NCI-H1694 (cell line): ENCODE results near the gene KCNK13.
"Not testable (repeated sequence)": the region's sequence is repeated elsewhere in the genome, so short reads cannot be mapped to it uniquely, and the experiment has no call there.

Source experiments
- DNase-seq: peaks from one replicate; lab custom pipeline; 2025; lab: John Stamatoyannopoulos, UW

KCNK13 gene

DNA sequence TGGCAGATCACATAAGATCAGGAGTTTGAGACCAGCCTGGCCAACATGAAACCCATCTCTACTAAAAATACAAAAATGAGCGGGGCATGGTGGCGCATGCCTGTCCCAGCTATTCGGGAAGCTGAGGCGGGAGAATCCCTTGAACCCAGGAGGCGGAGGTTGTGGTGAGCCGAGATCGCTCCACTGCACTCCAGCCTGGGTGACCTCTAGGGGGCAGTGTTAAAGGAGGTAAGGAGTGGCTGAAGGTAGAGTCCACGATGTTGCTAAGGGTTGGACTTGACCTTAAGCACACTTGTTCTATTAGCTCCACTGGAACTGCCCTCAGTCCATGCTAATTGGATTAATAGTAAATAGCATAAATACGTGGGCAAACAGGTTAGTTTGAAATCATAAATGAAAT is 132.1 kb downstream of the KCNK13 start:
- no peak for DNase-seq

DNA sequence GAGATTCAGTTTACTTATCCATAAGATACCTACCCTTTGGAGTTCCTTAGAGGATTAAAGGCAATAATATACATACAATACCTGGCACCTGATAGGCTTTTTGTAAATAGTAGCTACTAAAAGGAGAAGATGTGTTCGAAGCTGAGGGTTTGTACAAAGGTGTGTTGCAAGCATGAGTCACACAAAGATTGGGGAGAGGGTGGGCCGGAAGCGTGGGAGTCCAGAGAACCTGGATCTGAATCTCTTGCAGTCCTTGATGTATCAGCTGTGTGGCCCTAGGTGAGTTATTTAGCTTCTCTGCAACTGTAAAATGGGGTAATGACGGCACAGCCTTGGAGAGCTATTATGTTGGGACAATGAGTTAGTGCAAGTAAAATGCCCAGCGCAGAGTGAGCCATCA is 132.9 kb downstream of the KCNK13 start:
- DNase-seq = no peak

DNA sequence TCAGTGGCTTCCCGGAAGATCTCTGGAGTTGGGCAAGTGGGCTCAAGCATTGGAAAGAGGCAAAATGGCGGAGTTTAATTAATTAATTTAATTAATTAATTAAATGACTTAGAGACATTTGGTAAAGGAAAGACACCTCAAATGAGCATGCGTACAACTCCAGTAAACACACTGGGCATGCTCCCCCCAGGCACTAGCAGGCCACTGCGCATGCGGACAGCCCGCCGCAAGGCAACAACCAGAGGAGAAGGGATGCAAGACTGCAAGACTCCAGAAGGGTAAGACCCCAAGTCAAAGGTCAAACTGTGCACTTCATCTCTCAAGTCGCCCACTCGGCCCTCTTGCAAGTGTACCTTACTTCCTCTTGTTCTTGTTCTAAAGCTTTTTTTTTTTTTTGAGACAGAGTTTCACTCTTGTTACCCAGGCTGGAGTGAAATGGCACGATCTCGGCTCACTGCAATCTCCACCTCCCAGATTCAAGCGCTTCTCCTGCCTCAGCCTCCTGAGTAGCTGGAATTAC is 136.8 kb downstream of the KCNK13 start:
- DNase-seq = no peak

DNA sequence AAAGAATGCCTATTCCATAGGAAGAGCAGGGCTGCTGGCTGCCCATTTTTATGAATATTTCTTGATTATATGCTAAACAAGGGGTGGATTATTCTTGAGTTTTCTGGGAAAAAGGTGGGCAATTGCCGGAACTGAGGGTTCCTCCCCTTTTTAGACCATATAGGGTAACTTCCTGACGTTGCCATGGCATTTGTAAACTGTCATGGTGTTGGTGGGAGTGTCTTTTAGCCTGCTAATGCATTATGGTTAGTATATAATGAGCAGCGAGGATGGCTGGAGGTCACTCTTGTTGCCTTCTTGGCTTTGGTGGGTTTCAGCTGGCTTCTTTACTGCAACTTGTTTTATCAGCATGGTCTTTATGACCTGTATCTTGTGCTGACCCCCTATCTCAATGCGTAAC is 138.8 kb downstream of the KCNK13 start:
- not testable (repeated sequence) for DNase-seq

DNA sequence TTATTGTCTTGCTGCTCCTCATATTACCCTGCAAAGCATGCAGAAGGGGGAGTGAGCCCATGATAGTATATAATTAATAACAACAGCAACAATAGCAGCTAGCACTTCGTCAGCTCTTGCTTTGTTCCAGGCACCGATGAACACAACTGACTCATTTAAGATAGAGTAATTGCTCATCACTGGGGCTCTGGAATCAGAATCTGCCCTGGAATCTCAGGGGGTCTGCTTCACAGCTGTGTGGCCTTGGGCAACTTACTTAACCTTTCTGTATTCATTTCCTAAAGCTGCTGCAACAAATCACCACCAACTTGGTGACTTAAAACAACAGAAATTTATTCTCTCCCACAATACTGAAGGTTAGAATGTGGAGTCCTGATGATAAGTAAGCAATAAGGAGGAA is 139.6 kb downstream of the KCNK13 start:
- no peak for DNase-seq

DNA sequence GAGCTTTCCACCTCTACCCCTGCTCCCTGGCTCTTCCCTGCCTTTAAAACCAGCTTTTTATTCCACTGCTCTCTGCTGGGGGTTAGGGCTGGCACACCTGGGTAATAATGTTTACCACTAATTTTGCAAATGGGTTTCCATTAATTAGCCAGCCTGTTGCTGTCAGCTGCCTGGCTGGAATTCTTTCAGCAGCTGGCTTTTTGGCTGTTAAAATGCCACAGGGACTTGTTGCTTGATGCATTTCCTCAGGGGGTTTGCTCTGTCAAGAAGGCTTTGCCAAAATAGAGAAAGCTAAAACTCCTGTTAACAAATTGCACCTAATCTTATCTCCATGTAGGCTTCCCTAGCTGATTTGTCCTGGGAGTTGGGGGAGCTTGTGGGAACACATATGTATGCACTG is 142.7 kb downstream of the KCNK13 start:
- DNase-seq = peak; percentile 68

DNA sequence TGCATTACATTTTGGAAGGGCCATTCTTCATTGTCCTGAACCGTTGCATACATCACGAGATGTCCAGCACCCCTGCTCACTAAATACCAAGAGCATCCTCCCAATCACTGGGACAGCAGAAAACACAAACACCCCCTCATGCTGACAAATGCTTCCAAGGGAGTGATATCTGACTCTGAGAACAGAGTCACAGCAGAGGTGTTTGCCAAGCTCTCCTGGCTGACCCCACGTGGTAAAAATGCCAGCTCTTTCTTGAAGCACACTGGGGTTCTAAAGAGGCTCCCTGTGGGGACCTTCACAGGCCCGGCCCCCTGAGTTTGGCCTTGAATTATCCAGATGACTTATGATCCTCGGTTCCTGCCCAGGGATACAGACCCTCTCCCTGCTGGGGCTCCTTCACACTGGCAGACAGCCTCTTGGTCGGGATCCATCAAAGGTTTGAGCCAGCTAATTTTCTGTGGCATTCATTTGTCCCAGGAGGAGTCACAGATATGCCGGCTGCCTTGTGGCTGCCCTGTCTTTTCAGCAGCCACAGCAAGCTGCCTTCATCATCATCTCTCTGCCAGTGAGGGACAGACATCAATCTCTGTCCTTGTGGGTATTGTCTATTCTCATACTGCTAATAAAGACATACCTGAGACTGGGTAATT is 151.4 kb downstream of the KCNK13 start:
- no peak for DNase-seq

DNA sequence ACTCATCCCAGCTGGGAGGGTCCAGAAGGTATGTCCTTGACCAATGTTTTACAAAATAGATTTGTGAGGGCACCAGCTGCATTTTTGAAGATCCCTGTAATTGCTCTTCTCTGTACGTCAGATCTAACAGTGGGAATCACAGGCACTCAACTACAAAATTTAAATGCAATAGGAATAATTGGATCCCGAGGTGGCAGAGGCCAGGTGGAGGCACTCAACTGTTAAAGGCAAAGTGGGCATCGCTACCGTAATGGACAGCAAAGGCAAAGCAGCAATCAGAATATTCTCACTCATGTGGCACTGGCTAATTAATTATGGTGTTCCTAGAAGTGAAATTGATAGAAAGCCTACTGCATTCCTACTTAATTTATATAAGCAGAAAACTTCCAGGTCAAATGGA is 166.7 kb downstream of the KCNK13 start:
- DNase-seq = no peak

DNA sequence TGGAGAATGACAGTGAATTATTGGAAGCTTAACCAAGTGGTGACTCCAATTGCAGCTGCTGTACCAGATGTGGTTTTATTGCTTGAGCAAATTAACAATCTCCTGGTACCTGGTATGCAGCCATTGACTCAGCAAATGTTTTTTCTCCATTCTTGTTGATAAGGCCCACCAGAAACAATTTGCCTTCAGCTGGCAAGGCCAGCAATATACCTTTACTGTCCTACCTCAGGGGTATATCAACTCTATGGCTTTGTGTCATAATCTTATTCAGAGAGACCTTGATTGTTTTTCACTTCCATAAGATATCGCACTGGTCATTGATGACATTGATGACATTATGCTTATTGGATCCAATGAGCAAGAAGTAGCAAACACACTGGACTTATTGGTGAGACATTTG is 168.1 kb downstream of the KCNK13 start:
- not testable (repeated sequence) for DNase-seq
